ENCODE measurements around the gene RAB31. TPM values are rescaled to one million over a fixed set of nuclear protein-coding genes. Genes with fewer than 3 reads are reported as not detected.

The RAB31 gene
- total RNA-seq, 1 donor from 2014 or later: 0.73 TPM

DNA sequence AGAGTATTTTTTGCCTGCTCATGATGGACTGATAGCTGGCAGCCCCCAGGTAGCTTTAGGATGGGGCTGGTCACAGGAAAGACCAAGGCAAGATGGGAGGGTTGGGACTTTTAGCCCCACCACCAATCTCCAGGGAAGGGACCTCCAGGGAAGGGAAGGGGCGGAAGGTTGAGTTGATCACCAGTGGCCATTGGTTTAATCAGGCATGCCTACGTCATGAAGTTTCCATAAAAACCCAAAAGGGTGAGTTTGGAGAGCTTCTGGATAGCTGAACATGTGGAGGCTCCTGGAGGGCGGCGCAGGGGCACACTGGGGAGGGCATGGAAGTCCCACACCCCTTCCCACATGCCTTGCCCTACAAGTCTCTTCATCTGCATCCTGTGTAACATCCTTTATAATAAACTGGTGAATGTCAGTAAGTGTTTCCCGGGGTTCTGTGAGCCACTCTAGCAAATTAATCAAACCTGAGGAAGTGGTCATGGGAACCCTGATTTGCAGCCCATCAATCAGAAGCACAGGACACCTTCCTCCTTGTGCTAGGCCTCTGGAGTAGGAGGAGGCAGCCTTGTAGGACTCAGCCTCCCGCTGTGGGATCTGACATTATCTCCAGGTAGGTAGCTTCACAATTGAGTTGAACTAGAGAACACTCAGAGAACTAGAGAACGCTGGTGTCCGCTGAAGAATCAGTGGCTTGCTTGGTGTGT, 30.3 kb downstream of the RAB31 start:
- Mint-ChIP-seq H3K36me3 (ENCODE audit: low read depth) (no peaks in the 10 kb centered on the region), H3K4me1 (ENCODE audit: low read depth) (peaks cover 5% of the 10 kb centered on the region), H3K27ac (no peak overlapping the region), H3K27me3 (ENCODE audit: low read depth) (peaks cover 17% of the 10 kb centered on the region), H3K9me3 (no peaks in the 10 kb centered on the region), H3K4me3 (ENCODE audit: low read depth) (no peak overlapping the region)
- intact Hi-C loops (cut with micrococcal nuclease): no loop called here
- DNase-seq (ENCODE audit: low spot score): no peak

DNA sequence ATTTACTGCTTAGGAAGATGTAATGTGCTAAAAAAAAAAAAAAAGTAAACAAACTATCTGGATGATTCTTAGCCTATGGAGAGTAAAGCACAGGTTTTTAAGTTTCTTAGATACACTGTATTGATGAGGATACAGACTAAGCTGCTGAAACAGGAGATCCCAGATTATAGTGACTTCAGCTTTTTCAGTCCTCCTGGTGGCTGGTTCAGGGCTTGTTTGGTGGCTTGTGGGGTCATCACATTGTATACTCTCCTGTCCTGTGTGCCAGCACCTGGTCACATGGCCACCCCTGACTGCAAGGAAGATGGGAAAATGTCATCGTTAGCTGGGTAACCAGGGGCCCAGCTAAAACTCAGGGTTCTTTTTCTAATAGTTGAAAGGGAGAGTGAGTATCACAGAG, 31.4 kb downstream of the RAB31 start:
- intact Hi-C loops (cut with micrococcal nuclease): no loop called here
- Mint-ChIP-seq H3K9me3 (no peaks in the 10 kb centered on the region), H3K36me3 (ENCODE audit: low read depth) (no peaks in the 10 kb centered on the region), H3K27me3 (ENCODE audit: low read depth) (peaks cover 22% of the 10 kb centered on the region), H3K4me1 (ENCODE audit: low read depth) (peaks cover 5% of the 10 kb centered on the region), H3K27ac (no peak overlapping the region), H3K4me3 (ENCODE audit: low read depth) (no peak overlapping the region)
- DNase-seq (ENCODE audit: low spot score): no peak

DNA sequence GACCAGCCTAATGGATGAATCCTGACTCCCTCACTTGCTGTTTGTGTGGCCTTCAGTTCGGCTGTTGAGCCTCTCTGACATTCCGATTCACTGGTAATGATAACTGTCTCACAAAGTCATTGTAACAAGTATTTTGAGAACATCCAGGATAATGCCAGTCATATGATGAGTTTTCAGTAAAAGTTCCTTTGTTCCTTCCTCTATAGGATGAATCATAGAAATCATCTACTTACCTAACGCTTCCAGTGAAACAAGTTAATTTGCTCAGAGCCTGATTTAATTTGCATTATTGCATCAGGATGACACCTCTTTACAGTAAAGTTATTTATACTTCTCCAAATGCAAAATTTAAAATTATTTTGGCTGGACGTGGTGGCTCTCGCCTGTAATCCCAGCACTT, 32.0 kb downstream of the RAB31 start:
- peaks cover 5% of the 10 kb centered on the region for H3K4me1 Mint-ChIP-seq (ENCODE audit: low read depth)
- intact Hi-C loops (cut with micrococcal nuclease): no loop called here
- no peak overlapping the region for H3K27ac Mint-ChIP-seq
- no peak overlapping the region for H3K4me3 Mint-ChIP-seq (ENCODE audit: low read depth)
- peaks cover 27% of the 10 kb centered on the region for H3K27me3 Mint-ChIP-seq (ENCODE audit: low read depth)
- H3K9me3 Mint-ChIP-seq: no peaks in the 10 kb centered on the region
- no peak for DNase-seq (ENCODE audit: low spot score)
- H3K36me3 Mint-ChIP-seq (ENCODE audit: low read depth): no peaks in the 10 kb centered on the region

DNA sequence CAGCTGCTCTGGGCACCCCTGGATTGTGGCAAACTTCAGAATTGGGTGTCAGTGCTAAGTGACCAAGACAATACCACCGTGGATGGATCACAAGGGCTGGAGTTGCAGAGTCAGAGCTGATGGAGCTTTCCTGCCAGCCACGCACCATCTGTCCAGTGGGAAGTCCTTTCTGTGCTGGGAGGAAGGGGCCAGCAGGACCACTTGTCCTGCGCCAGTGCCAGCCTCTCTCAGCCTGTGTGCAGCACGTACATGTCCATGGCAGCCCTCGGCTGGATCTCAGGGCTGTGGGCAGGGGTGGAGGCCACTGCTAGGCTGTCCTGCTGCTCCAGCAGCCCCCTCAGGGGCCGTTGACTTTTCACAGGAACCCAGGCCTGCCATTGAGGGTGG, 33.3 kb downstream of the RAB31 start:
- DNase-seq (ENCODE audit: low spot score): no peak
- intact Hi-C loops (cut with micrococcal nuclease): no loop called here
- peaks cover 35% of the 10 kb centered on the region for H3K27me3 Mint-ChIP-seq (ENCODE audit: low read depth)
- no peak overlapping the region for H3K4me3 Mint-ChIP-seq (ENCODE audit: low read depth)
- no peaks in the 10 kb centered on the region for H3K4me1 Mint-ChIP-seq (ENCODE audit: low read depth)
- no peak overlapping the region for H3K27ac Mint-ChIP-seq
- no peaks in the 10 kb centered on the region for H3K9me3 Mint-ChIP-seq
- H3K36me3 Mint-ChIP-seq (ENCODE audit: low read depth): no peaks in the 10 kb centered on the region

- Mint-ChIP-seq H3K4me1 (ENCODE audit: low read depth) (no peaks in the 10 kb centered on the region), H3K27me3 (ENCODE audit: low read depth) (peaks cover 39% of the 10 kb centered on the region), H3K27ac (no peak overlapping the region), H3K4me3 (ENCODE audit: low read depth) (no peak overlapping the region), H3K36me3 (ENCODE audit: low read depth) (no peaks in the 10 kb centered on the region), H3K9me3 (no peaks in the 10 kb centered on the region)
- DNase-seq (ENCODE audit: low spot score): no peak
- intact Hi-C loops (cut with micrococcal nuclease): no loop called here
Measured at GRCh38 chr18:9741793-9742523, 33.9 kb downstream of the RAB31 start.

DNA sequence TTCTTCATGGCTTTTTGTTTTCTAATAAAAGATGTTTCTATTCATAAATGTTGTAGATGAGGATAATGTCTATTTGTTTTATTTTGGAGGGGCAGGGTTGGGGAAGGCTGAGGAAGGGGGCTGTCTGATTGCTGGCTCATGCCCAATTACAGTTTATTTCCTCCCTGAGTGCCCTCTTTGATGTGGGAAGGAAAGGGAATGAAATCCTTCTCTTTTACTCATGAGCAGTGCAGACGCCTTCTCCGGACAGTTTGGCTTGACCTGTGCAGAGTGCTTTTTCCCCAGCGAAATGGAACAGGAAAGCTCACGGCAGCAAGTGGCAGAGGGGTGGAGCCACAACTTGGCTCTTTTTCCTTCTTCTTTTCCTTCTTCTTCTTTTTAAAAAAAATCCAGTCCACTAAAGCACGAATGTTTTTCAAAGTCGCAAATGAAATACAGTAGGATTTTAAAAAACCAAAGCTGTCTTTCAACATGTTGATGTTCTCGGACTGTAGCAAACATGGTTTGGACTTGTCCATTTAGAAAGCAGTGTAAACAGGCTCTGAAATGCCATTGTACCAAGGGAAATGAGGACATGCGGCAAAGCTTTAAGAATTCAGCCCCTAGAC, 34.5 kb downstream of the RAB31 start:
- intact Hi-C loops (cut with micrococcal nuclease): no loop called here
- no peaks in the 10 kb centered on the region for H3K4me1 Mint-ChIP-seq (ENCODE audit: low read depth)
- H3K9me3 Mint-ChIP-seq: no peaks in the 10 kb centered on the region
- H3K4me3 Mint-ChIP-seq (ENCODE audit: low read depth): no peak overlapping the region
- H3K27ac Mint-ChIP-seq: no peak overlapping the region
- H3K27me3 Mint-ChIP-seq (ENCODE audit: low read depth): peaks cover 40% of the 10 kb centered on the region
- no peak for DNase-seq (ENCODE audit: low spot score)
- H3K36me3 Mint-ChIP-seq (ENCODE audit: low read depth): no peaks in the 10 kb centered on the region

DNA sequence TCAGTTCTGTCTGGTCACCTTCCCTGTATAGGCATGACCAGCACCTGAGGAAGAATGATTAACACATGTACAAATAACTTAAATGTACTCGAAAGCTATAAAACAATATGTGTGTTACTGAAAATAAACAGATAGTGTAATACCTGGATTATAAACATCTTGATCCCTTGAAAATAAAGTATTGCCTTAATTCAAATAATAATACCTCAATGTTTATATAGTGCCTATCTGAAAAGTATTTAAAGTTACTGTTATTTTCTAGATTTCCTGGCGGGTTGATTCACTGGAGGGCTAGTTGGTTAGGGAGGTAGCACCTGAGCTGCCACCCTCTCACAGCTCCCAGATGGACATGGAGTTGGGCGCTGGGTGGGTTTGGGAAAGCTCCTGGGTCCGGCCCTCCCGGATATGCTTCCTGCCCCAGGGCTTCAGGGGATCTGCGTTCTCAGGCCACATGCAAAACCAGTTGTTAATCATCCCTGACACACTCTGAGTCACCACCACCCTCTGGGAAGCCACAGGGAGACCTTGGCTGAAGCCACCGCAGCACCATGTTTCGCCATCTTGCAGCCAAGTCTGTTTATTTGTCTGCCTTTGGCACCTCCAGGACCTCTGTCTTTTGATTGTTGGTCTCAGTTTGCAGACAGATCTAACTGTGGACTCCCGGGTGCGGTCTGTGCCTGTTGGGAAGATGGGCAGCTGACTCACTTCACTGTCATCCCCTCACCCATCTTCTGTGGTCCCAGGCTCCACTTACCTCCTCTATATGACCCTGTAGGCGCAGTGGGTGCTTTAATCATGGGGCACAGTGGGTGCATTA, 35.3 kb downstream of the RAB31 start:
- Mint-ChIP-seq H3K9me3 (no peaks in the 10 kb centered on the region), H3K27me3 (ENCODE audit: low read depth) (peaks cover 40% of the 10 kb centered on the region), H3K27ac (no peak overlapping the region), H3K36me3 (ENCODE audit: low read depth) (no peaks in the 10 kb centered on the region), H3K4me1 (ENCODE audit: low read depth) (no peaks in the 10 kb centered on the region), H3K4me3 (ENCODE audit: low read depth) (no peak overlapping the region)
- intact Hi-C loops (cut with micrococcal nuclease): no loop called here
- no peak for DNase-seq (ENCODE audit: low spot score)

- Mint-ChIP-seq H3K4me3 (ENCODE audit: low read depth) (no peak overlapping the region), H3K27me3 (ENCODE audit: low read depth) (peaks cover 42% of the 10 kb centered on the region), H3K9me3 (no peaks in the 10 kb centered on the region), H3K4me1 (ENCODE audit: low read depth) (no peaks in the 10 kb centered on the region), H3K36me3 (ENCODE audit: low read depth) (no peaks in the 10 kb centered on the region), H3K27ac (no peak overlapping the region)
- DNase-seq (ENCODE audit: low spot score): no peak
- intact Hi-C loops (cut with micrococcal nuclease): no loop called here
Measured at GRCh38 chr18:9746958-9747357, 38.9 kb downstream of the RAB31 start.

- DNase-seq (ENCODE audit: low spot score): no peak
- intact Hi-C loops (cut with micrococcal nuclease): no loop called here
- no peak overlapping the region for H3K27ac Mint-ChIP-seq
- no peaks in the 10 kb centered on the region for H3K36me3 Mint-ChIP-seq (ENCODE audit: low read depth)
- H3K4me3 Mint-ChIP-seq (ENCODE audit: low read depth): no peak overlapping the region
- H3K27me3 Mint-ChIP-seq (ENCODE audit: low read depth): peaks cover 23% of the 10 kb centered on the region
- no peaks in the 10 kb centered on the region for H3K9me3 Mint-ChIP-seq
- no peaks in the 10 kb centered on the region for H3K4me1 Mint-ChIP-seq (ENCODE audit: low read depth)
Measured at GRCh38 chr18:9749611-9750010, 41.5 kb downstream of the RAB31 start.

- Mint-ChIP-seq H3K9me3 (no peaks in the 10 kb centered on the region), H3K36me3 (ENCODE audit: low read depth) (no peaks in the 10 kb centered on the region), H3K27me3 (ENCODE audit: low read depth) (peaks cover 18% of the 10 kb centered on the region), H3K4me3 (ENCODE audit: low read depth) (no peak overlapping the region), H3K27ac (no peak overlapping the region), H3K4me1 (ENCODE audit: low read depth) (no peaks in the 10 kb centered on the region)
- intact Hi-C loops (cut with micrococcal nuclease): no loop called here
- DNase-seq (ENCODE audit: low spot score): no peak
Measured at GRCh38 chr18:9750112-9750511, 42.0 kb downstream of the RAB31 start.

- no peak for DNase-seq (ENCODE audit: low spot score)
- no peaks in the 10 kb centered on the region for H3K9me3 Mint-ChIP-seq
- H3K27me3 Mint-ChIP-seq (ENCODE audit: low read depth): peaks cover 17% of the 10 kb centered on the region
- no peaks in the 10 kb centered on the region for H3K36me3 Mint-ChIP-seq (ENCODE audit: low read depth)
- no peak overlapping the region for H3K27ac Mint-ChIP-seq
- intact Hi-C loops (cut with micrococcal nuclease): no loop called here
- H3K4me1 Mint-ChIP-seq (ENCODE audit: low read depth): no peaks in the 10 kb centered on the region
- no peak overlapping the region for H3K4me3 Mint-ChIP-seq (ENCODE audit: low read depth)
Measured at GRCh38 chr18:9750606-9751304, 42.7 kb downstream of the RAB31 start.

- no peaks in the 10 kb centered on the region for H3K9me3 Mint-ChIP-seq
- DNase-seq (ENCODE audit: low spot score): no peak
- intact Hi-C loops (cut with micrococcal nuclease): no loop called here
- H3K4me1 Mint-ChIP-seq (ENCODE audit: low read depth): no peaks in the 10 kb centered on the region
- no peaks in the 10 kb centered on the region for H3K36me3 Mint-ChIP-seq (ENCODE audit: low read depth)
- no peak overlapping the region for H3K4me3 Mint-ChIP-seq (ENCODE audit: low read depth)
- H3K27ac Mint-ChIP-seq: no peak overlapping the region
- H3K27me3 Mint-ChIP-seq (ENCODE audit: low read depth): peaks cover 14% of the 10 kb centered on the region
Measured at GRCh38 chr18:9751371-9752031, 43.4 kb downstream of the RAB31 start.
